Middle frontal gyrus (tissue), 1 donor: ENCODE measurements around the gene RXFP4.
"Not testable (repeated sequence)": the region's sequence is repeated elsewhere in the genome, so short reads cannot be mapped to it uniquely, and the experiment has no call there.

Source experiments
- DNase-seq: peaks from one replicate; pipeline ENCODE4 v3.0.0-alpha.2; 2015; ENCODE audit warnings: low spot score; ENCODE audit errors: extremely low spot score

Gene RXFP4

GRCh38 chr1:155940993-155941844, at the start of gene RXFP4:
RXFP4 (plus strand) TSS chr1:155941638; CDS start chr1:155941710, 72 bp downstream.
- DNase-seq = no peak

- DNase-seq = no peak
Observed at GRCh38 chr1:155892796-155893195, 48.6 kb upstream of the RXFP4 start.

- DNase-seq = no peak
Observed at GRCh38 chr1:155893389-155894142, 47.9 kb upstream of the RXFP4 start.

- not testable (repeated sequence) for DNase-seq
Observed at GRCh38 chr1:155895617-155896016, 45.8 kb upstream of the RXFP4 start.

GRCh38 chr1:155896476-155896875, 45.0 kb upstream of the RXFP4 start:
- not testable (repeated sequence) for DNase-seq

- no peak for DNase-seq
Observed at GRCh38 chr1:155897746-155898145, 43.7 kb upstream of the RXFP4 start.

- DNase-seq = no peak
Observed at GRCh38 chr1:155898888-155899287, 42.5 kb upstream of the RXFP4 start.

GRCh38 chr1:155899683-155900082, 41.8 kb upstream of the RXFP4 start:
- DNase-seq = no peak

- DNase-seq = no peak
Observed at GRCh38 chr1:155900161-155900560, 41.3 kb upstream of the RXFP4 start.

GRCh38 chr1:155904261-155904660, 37.2 kb upstream of the RXFP4 start:
- no peak for DNase-seq

- no peak for DNase-seq
Observed at GRCh38 chr1:155909894-155910293, 31.5 kb upstream of the RXFP4 start.

- DNase-seq = no peak
Observed at GRCh38 chr1:155910621-155911121, 30.8 kb upstream of the RXFP4 start.

GRCh38 chr1:155911156-155912055, 30.0 kb upstream of the RXFP4 start, which contains the start of gene RIT1:
RIT1 (minus strand) TSS chr1:155911349; CDS start chr1:155910761, 588 bp downstream.
- peak; percentile 62 for DNase-seq

- DNase-seq = no peak
Observed at GRCh38 chr1:155912056-155912536, 29.3 kb upstream of the RXFP4 start.

- no peak for DNase-seq
Observed at GRCh38 chr1:155913969-155914757, 27.3 kb upstream of the RXFP4 start.

- no peak for DNase-seq
Observed at GRCh38 chr1:155918660-155919059, 22.8 kb upstream of the RXFP4 start.

- DNase-seq = no peak
Observed at GRCh38 chr1:155919801-155920200, 21.6 kb upstream of the RXFP4 start.

- DNase-seq = no peak
Observed at GRCh38 chr1:155920717-155921116, 20.7 kb upstream of the RXFP4 start.

GRCh38 chr1:155925506-155925905, 15.9 kb upstream of the RXFP4 start:
- no peak for DNase-seq

- DNase-seq = no peak
Observed at GRCh38 chr1:155929057-155929456, 12.4 kb upstream of the RXFP4 start.
